HG03558 (cell line): ENCODE data around the gene HSPB7.
"Not testable (repeated sequence)": the region's sequence is repeated elsewhere in the genome, so short reads cannot be mapped to it uniquely, and the experiment has no call there.

ENCODE experiments used
- ATAC-seq: cut with Tn5 transposase; IDR thresholded peaks from one replicate; pipeline ENCODE4 v1.9.1; 2021; ENCODE audit warnings: moderate number of reproducible peaks; ENCODE audit not compliant: unreplicated experiment; ENCODE audit errors: extremely low read depth

Gene HSPB7

GRCh38 chr1:16011936-16012589 lies 5.8 kb downstream of the HSPB7 start:
- no peak for ATAC-seq

GRCh38 chr1:16010837-16011236 lies 7.0 kb downstream of the HSPB7 start:
- no peak for ATAC-seq

DNA sequence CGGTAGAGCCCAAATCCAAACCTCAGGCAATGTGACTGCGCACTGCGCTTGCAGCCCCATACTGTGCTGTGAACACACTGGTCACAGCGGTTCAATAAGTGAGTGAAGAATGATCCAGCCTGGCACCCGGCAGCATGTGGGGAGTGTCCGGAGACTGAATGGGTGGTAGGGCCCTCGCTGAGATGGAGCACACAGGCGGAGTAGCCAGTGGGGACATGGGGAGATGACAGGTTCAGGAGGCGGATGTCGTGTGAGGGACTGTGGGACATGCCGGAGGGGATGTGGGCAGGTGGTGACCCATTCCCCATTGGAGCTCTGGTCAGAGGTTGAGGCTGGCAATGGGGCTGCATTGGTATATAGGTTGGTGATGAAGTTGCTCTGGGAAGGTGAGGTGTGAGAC lies 8.2 kb downstream of the HSPB7 start:
- ATAC-seq = no peak

- ATAC-seq = no peak
Measured at GRCh38 chr1:16009030-16009460, 8.8 kb downstream of the HSPB7 start.

- ATAC-seq = no peak
Measured at GRCh38 chr1:16007671-16008341, 10.0 kb downstream of the HSPB7 start.

GRCh38 chr1:16006552-16007485 lies 11.0 kb downstream of the HSPB7 start:
- no peak for ATAC-seq

DNA sequence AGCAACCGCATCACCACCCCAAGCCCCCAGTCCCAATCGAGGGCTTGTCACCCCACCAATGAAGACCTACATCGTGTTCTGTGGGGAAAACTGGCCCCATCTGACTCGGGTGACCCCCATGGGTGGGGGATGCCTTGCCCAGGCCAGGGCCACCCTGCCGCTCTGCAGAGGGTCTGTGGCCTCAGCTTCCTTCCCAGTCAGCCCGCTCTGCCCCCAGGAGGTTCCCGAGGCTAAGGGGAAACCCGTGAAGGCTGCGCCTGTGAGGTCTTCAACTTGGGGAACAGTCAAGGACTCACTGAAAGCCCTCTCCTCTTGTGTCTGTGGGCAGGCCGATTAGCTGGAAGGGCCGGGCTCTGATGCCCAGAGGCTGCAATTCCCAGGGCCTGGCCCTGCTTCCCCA lies 11.8 kb downstream of the HSPB7 start:
- no peak for ATAC-seq

- ATAC-seq = no peak
Measured at GRCh38 chr1:16005597-16005996, 12.2 kb downstream of the HSPB7 start.

DNA sequence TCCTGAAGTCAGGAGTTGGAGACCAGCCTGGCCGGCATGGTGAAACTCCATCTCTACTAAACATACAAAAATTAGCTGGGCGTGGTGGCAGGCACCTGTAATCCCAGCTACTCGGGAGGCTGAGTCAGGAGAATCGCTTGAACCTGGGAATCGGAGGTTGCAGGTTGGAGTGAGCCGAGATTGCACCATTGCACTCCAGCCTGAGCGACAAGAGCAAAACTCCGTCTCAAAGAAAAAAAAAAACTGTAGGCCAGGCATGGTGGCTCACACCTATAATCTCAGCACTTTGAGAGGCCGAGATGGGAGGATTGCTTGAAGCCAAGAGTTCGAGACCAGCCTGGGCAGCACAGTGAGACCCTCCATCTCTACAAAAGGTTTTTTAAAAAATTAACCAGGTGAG lies 16.6 kb downstream of the HSPB7 start:
- not testable (repeated sequence) for ATAC-seq

DNA sequence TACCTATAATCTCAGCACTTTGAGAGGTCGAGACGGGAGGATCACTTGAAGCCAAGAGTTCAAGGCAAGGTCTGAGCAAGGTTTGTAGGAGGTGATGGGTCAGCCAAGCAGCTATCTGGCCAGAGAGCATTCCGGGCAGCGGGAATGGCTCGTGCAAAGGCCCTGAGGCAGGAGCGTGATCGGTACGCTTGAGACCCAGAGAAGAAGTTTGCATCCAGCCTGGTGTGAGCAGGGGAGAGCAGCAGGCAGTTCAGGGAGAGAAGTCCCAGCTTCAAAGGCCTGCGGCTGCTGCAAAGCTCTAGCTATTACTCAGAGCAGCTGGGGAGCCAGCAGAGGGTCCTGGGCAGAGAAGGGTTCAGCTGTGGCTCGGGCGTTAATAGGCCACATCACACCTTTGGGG lies 18.9 kb downstream of the HSPB7 start:
- no peak for ATAC-seq

GRCh38 chr1:15997637-15998280 lies 20.1 kb downstream of the HSPB7 start:
- no peak for ATAC-seq

GRCh38 chr1:15997076-15997585 lies 20.7 kb downstream of the HSPB7 start:
- ATAC-seq = no peak

DNA sequence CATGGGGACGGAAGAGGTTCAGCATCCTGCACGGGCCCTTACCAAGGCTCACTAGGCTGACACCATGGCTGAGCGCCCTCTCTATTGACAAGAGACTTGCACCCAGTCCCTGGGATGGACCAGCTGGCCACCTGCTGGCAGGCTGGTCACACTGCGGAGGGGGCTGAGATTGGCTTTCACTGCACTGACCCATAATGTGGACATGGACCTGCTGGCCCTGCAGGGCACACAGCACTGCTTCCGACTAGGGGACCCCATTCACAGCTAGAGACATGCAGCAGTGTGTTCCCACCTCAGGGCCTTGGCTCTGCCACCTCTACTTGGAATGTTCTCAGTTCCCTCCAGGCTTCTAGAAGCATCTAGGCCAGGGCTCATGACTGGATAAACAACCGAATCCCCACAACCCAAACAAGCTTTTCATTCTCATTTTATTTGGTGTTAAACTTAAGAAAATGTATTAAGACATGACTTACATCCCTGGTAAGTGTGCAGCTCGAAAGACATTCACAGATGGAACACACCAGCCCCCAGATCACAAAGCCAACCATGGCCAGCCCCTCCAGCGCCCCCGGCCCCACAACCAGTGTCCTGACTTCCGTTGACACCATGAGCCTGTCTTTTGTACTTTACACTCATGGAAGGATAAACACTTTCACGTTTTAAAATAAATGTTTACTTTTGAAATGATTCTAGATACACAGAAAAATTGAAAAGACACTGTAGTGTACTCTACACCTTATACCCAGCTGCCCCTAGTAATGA lies 23.1 kb downstream of the HSPB7 start:
- ATAC-seq = no peak

- ATAC-seq = no peak
Measured at GRCh38 chr1:15994081-15994480, 23.8 kb downstream of the HSPB7 start.

GRCh38 chr1:15993666-15994065 lies 24.2 kb downstream of the HSPB7 start:
- ATAC-seq = no peak

GRCh38 chr1:15992582-15993500 lies 25.0 kb downstream of the HSPB7 start:
- ATAC-seq = no peak

- ATAC-seq = no peak
Measured at GRCh38 chr1:15992187-15992553, 25.7 kb downstream of the HSPB7 start.

- no peak for ATAC-seq
Measured at GRCh38 chr1:15991427-15992186, 26.2 kb downstream of the HSPB7 start.
